ENCODE measurements around the gene MTHFD2L.

GRCh38 chr4:74108457-74109115 is 49.3 kb upstream of the MTHFD2L start:
- TF ChIP-seq CTCF (IDR thresholded peaks at IDR 0.05) (no peak), POLR2A (IDR thresholded peaks at IDR 0.05) (no peak)
